SU-DHL-6 (cell line): ENCODE results near the gene RIC8B.
A peak's percentile ranks its signal among the peaks of the same experiment; 100 is the strongest.

ENCODE experiments used
- H2AFZ ChIP-seq: fragments of 200-600 bp; sonication (generic); 2 replicates; pipeline ENCODE4 v1.6.1; 2014; ENCODE audit warnings: low read depth, mild to moderate bottlenecking, moderate library complexity, mixed read lengths, antibody characterized with exemption, low read length; ENCODE audit not compliant: severe bottlenecking
- H3F3A ChIP-seq: fragments of 200-600 bp; shearing (Covaris generic); 2 replicates; pipeline ENCODE4 v1.6.0; 2016; ENCODE audit warnings: antibody characterized with exemption, mild to moderate bottlenecking; ENCODE audit not compliant: insufficient read depth
- H3K27ac ChIP-seq: fragments of 200-600 bp; sonication (generic); 2 replicates; pipeline ENCODE4 v1.5.1; 2016; ENCODE audit warnings: low read depth, mild to moderate bottlenecking, low read length, moderate library complexity, mixed read lengths
- H3K27me3 ChIP-seq: fragments of 200-600 bp; sonication (generic), shearing (Covaris generic); 2 replicates; pipeline ENCODE4 v1.6.0; 2014; ENCODE audit warnings: mild to moderate bottlenecking, low read length
- H3K36me3 ChIP-seq: fragments of 200-600 bp; sonication (generic); 2 replicates; pipeline ENCODE4 v1.6.1; 2014; ENCODE audit warnings: mild to moderate bottlenecking, low read length, mixed read lengths
- H3K4me2 ChIP-seq: fragments of 300-600, 200-600 bp; shearing (Covaris generic), sonication (generic); 2 replicates; pipeline ENCODE4 v1.6.0; 2014; ENCODE audit warnings: low read length, low read depth, mild to moderate bottlenecking; ENCODE audit not compliant: poor library complexity, severe bottlenecking
- H3K4me3 ChIP-seq: fragments of 200-600 bp; sonication (generic); 2 replicates; pipeline ENCODE4 v1.5.1; 2014; ENCODE audit warnings: antibody characterized with exemption, low read length, mild to moderate bottlenecking, mixed read lengths; ENCODE audit not compliant: insufficient read depth, poor library complexity, severe bottlenecking
- H3K79me2 ChIP-seq: fragments of 200-600 bp; sonication (generic); 2 replicates; pipeline ENCODE4 v1.6.1; 2014; ENCODE audit warnings: mild to moderate bottlenecking, low read length, moderate library complexity; ENCODE audit not compliant: insufficient read depth
- H3K9ac ChIP-seq: fragments of 200-600 bp; sonication (generic); 2 replicates; pipeline ENCODE4 v1.7.0; 2014; ENCODE audit warnings: mild to moderate bottlenecking, low read length
- H3K9me2 ChIP-seq: fragments of 200-600 bp; sonication (generic); replicated peaks from 2 replicates; pipeline ENCODE4 v1.6.1; 2014; ENCODE audit warnings: low read length; ENCODE audit not compliant: insufficient read depth
- H3K9me3 ChIP-seq: fragments of 200-600 bp; sonication (generic); 2 replicates; pipeline ENCODE4 v1.6.1; 2014; ENCODE audit warnings: low read length, mixed read lengths; ENCODE audit not compliant: insufficient read depth
- H4K20me1 ChIP-seq: fragments of 200-600 bp; sonication (generic); 2 replicates; pipeline ENCODE4 v1.6.1; 2014; ENCODE audit warnings: low read depth, mild to moderate bottlenecking, antibody characterized with exemption, low read length, moderate library complexity, mixed read lengths
- CTCF ChIP-seq: fragments of 200-600 bp; sonication (generic); IDR thresholded peaks from one replicate; pipeline ENCODE4 v1.5.1; 2017; ENCODE audit warnings: antibody characterized with exemption, mild to moderate bottlenecking, low read length, moderate library complexity; ENCODE audit not compliant: insufficient read depth, poor library complexity, severe bottlenecking
- EZH2phosphoT487 ChIP-seq: fragments of 200-600 bp; sonication (generic), shearing (Covaris generic); conservative IDR thresholded peaks from 2 replicates; pipeline ENCODE4 v1.6.1; 2018; ENCODE audit warnings: mild to moderate bottlenecking, antibody characterized with exemption, low read length, moderate library complexity, mixed read lengths

Gene RIC8B

GRCh38 chr12:106907411-106907810 lies 132.9 kb downstream of the RIC8B start:
- no peak overlapping the region for H2AFZ ChIP-seq
- no peak overlapping the region for H3K9ac ChIP-seq
- H3K36me3 ChIP-seq = no peaks in the 10 kb centered on the region
- H3K27ac ChIP-seq = no peak overlapping the region
- H3F3A ChIP-seq = no peaks in the 10 kb centered on the region
- H3K4me3 ChIP-seq = no peak overlapping the region
- H3K27me3 ChIP-seq = no peaks in the 10 kb centered on the region
- H3K9me3 ChIP-seq = no peaks in the 10 kb centered on the region
- peak; percentile 23 for TF ChIP-seq CTCF
- no peak for TF ChIP-seq EZH2phosphoT487
- no peaks in the 10 kb centered on the region for H4K20me1 ChIP-seq
- no peaks in the 10 kb centered on the region for H3K79me2 ChIP-seq
- no peak overlapping the region for H3K4me2 ChIP-seq
- no peaks in the 10 kb centered on the region for H3K9me2 ChIP-seq

GRCh38 chr12:106907846-106908245 lies 133.4 kb downstream of the RIC8B start:
- H3K27me3 ChIP-seq = no peaks in the 10 kb centered on the region
- H3K4me3 ChIP-seq = no peak overlapping the region
- TF ChIP-seq EZH2phosphoT487 (no peak), CTCF (no peak)
- no peaks in the 10 kb centered on the region for H3K79me2 ChIP-seq
- no peaks in the 10 kb centered on the region for H3F3A ChIP-seq
- H3K9me2 ChIP-seq = no peaks in the 10 kb centered on the region
- no peak overlapping the region for H3K4me2 ChIP-seq
- no peaks in the 10 kb centered on the region for H3K36me3 ChIP-seq
- no peak overlapping the region for H2AFZ ChIP-seq
- no peaks in the 10 kb centered on the region for H3K9me3 ChIP-seq
- no peak overlapping the region for H3K9ac ChIP-seq
- H4K20me1 ChIP-seq = no peaks in the 10 kb centered on the region
- no peak overlapping the region for H3K27ac ChIP-seq

GRCh38 chr12:106908561-106908960 lies 134.1 kb downstream of the RIC8B start:
- H3F3A ChIP-seq = no peaks in the 10 kb centered on the region
- no peaks in the 10 kb centered on the region for H3K9me3 ChIP-seq
- H4K20me1 ChIP-seq = no peaks in the 10 kb centered on the region
- no peaks in the 10 kb centered on the region for H3K36me3 ChIP-seq
- no peaks in the 10 kb centered on the region for H3K9me2 ChIP-seq
- no peak overlapping the region for H3K9ac ChIP-seq
- no peak overlapping the region for H3K27ac ChIP-seq
- no peaks in the 10 kb centered on the region for H3K79me2 ChIP-seq
- no peak overlapping the region for H3K4me3 ChIP-seq
- H3K27me3 ChIP-seq = no peaks in the 10 kb centered on the region
- no peak overlapping the region for H2AFZ ChIP-seq
- TF ChIP-seq CTCF = no peak
- no peak overlapping the region for H3K4me2 ChIP-seq

GRCh38 chr12:106910202-106910601 lies 135.7 kb downstream of the RIC8B start:
- Histone ChIP-seq H3K27me3 (no peaks in the 10 kb centered on the region), H3K79me2 (no peaks in the 10 kb centered on the region), H3K9me3 (no peaks in the 10 kb centered on the region), H2AFZ (no peak overlapping the region), H3F3A (no peaks in the 10 kb centered on the region), H3K9ac (no peak overlapping the region), H3K36me3 (no peaks in the 10 kb centered on the region), H3K4me2 (no peak overlapping the region), H3K27ac (no peak overlapping the region), H3K9me2 (no peaks in the 10 kb centered on the region), H4K20me1 (no peaks in the 10 kb centered on the region), H3K4me3 (no peak overlapping the region)
- TF ChIP-seq EZH2phosphoT487 (no peak), CTCF (no peak)
